NCI-H526 treated with DMSO at 0.1 percent for 48 hours (cell line): ENCODE measurements around the gene ZNF813.

Experiments used
- DNase-seq: peaks from one replicate; lab custom pipeline; 2025; lab: John Stamatoyannopoulos, UW

The ZNF813 gene

GRCh38 chr19:53520547-53521372 is 53.2 kb downstream of the ZNF813 start:
- peak; percentile 98 for DNase-seq

GRCh38 chr19:53521373-53522202 is 54.1 kb downstream of the ZNF813 start:
- no peak for DNase-seq

- DNase-seq = no peak
Observed at GRCh38 chr19:53525922-53526321, 58.4 kb downstream of the ZNF813 start.

- DNase-seq = no peak
Observed at GRCh38 chr19:53530622-53531021, 63.1 kb downstream of the ZNF813 start.

GRCh38 chr19:53531457-53531856 is 63.9 kb downstream of the ZNF813 start:
- DNase-seq = no peak

GRCh38 chr19:53532362-53532761 is 64.8 kb downstream of the ZNF813 start:
- no peak for DNase-seq

- DNase-seq = no peak
Observed at GRCh38 chr19:53536225-53536548, 68.7 kb downstream of the ZNF813 start.

GRCh38 chr19:53537121-53537520 is 69.6 kb downstream of the ZNF813 start:
- peak; percentile 75 for DNase-seq

- peak; percentile 84 for DNase-seq
Observed at GRCh38 chr19:53537521-53538377, 70.2 kb downstream of the ZNF813 start, which contains the start of gene ZNF331. ZNF331 (plus strand) TSS chr19:53538145; CDS start chr19:53569377, 31,232 bp downstream.

- DNase-seq = no peak
Observed at GRCh38 chr19:53538378-53539109, 71.0 kb downstream of the ZNF813 start.

- DNase-seq = no peak
Observed at GRCh38 chr19:53540091-53540490, 72.6 kb downstream of the ZNF813 start.

- no peak for DNase-seq
Observed at GRCh38 chr19:53541971-53542370, 74.4 kb downstream of the ZNF813 start.

- no peak for DNase-seq
Observed at GRCh38 chr19:53545271-53546065, 77.9 kb downstream of the ZNF813 start.
